HG03039 (cell line): ENCODE data around the gene KLHL40.

Experiments
- ATAC-seq: cut with Tn5 transposase; IDR thresholded peaks from one replicate; pipeline ENCODE4 v1.9.1; 2021; ENCODE audit warnings: mild to moderate bottlenecking, moderate library complexity; ENCODE audit not compliant: unreplicated experiment

The KLHL40 gene

DNA sequence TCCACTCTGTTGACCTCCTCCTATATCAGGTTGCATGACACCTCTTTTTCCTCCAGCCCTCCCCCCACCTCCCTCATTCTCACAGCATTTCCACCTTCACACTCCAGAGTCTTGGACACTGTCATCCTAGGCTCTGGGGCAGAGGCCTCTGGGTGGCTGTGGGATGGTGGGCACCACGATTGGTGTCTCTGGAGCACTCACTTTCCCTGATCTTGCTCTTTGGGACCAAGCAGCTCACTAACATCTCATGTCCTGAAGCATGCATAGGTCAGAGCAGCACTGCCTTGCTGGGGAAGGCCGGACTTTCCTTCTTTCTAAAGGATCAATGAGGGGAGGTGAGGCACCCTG lies 16.9 kb upstream of the KLHL40 start:
- ATAC-seq: no peak

DNA sequence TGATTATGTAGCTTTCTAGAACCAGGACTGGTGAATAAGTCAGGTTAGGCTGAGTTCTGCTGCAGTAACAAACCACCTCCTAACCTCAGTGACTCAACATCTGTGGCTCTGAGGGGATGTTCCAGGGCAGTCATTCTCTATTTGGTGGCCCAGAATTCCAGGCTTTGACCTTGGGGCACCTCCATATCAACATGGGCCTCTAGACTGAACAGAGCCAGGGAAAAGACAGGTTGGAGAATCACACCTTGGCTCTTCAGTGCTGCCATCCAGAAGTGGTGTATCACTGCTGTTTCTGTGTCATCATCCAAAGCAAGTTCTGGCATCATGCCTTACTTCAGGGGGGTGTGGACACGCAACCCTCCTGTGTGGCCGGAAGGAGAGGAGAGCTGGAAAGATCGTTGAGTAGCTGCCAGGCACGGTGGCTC lies 16.5 kb upstream of the KLHL40 start:
- ATAC-seq: no peak

DNA sequence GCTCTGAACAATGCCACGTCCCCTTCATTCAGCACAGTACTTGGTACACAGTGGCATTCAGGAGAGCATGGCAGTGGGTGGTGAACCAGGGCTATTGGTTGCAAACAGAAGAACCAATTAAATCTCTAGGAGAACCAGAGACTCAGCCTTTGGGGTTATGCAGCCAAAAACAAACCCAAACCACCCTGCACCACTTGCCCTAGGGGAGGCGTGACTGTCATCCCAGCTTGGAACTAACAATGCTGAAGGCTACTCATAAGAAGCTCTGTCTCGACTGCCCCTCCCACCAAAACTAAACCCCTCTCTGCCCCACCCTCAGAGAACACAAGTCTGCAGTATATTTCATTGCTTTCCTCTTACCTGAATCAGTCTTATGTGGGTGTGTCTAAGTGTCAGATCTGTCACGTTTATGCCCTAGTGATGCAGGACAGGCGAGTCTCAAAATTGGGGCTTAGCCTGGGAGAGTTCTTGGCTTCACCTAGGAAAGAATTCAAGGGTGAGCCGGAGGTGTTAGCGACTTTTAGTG lies 15.2 kb upstream of the KLHL40 start:
- no peak for ATAC-seq

DNA sequence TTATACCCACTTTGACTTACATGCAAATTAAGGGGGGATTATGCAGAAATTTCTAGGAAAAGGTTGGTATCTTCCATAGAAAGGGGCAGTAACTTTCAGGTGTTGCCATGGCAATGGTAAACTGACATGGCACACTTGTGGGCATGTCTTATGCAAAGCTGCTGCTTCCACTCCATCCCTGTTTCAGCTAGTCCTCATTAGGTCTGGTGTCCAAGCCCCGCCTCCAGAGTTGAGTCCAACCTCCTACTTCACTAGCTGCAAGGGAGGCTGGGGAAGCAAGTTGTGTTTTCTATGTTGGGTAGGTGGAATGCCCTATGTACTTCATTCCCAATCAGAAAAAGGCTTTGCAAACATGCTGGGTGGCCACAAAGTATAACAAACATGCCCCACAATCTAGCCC lies 14.7 kb upstream of the KLHL40 start:
- no peak for ATAC-seq

DNA sequence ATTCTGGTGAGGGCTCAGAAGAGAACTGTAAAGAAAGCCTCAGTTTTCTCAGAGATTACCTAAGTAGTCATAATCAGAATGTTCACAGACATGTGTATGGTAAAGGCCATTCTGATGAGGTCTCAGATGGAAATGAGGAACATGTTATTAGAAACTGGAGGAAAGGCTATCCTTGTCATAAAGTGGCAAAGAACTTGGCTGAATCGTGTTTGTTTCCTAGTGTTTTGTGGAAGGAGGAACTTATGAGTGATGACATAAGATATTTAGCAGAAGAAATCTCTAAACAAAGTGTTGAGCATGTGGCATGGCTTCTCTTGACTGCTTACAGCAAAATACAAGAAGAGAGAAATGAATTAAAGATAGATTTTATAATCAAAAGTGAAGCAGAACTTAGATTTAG lies 12.8 kb upstream of the KLHL40 start:
- no peak for ATAC-seq

DNA sequence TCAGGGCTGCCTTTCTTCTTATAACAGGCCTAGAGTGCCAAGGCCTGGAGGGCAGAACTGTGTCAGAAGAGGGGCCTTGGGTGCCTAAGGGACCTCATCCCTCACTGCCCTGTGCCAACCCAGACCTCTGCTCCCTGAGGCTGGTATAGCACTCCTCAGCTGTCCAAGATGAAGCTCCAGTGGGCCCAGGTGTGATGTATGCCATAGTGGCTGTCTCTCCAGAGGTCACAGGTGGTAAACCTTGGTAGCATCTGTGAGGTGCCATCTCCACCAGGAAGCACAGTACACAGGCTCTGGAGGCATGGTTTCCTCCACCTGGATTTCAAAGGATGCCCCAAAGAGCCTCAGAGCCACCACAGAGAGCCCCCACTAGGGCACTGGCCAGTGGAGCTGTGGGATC lies 12.3 kb upstream of the KLHL40 start:
- no peak for ATAC-seq

DNA sequence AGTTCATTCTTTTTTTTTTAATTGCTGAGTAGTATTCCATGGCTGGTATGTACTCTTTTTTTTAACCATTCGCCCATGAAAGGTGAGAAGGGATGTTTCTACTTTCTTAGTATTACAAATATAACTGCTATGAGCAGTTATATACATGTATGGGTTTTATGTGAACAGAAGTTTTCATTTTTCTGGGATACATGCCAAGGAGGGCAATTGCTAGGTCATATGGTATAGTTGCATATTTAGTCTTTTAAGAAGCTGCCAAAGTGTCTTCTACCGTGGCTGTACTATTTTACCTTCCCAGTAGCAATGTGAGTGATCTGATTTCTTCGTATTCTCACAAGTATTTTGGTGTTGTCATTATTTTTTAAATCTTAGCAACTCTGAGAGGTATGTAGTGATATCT lies 11.2 kb upstream of the KLHL40 start:
- no peak for ATAC-seq

DNA sequence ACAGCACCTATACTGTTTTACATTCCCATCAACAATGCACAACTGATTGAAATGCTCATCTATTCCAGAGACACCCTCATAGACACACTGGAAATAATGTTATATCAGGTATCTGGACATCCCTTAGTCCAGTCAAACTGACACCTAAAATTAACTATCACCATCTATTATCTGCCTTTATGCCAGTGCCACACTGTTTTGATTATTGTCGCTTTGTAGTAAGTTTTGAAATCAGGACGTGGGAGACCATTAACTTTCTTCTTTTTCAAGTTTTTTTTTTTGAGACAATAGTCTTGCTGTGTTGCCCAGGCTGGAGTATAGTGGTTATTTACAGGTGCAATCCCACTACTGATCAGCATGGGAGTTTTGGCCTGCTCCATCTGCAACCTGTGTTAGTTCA lies 9.4 kb upstream of the KLHL40 start:
- ATAC-seq: no peak

DNA sequence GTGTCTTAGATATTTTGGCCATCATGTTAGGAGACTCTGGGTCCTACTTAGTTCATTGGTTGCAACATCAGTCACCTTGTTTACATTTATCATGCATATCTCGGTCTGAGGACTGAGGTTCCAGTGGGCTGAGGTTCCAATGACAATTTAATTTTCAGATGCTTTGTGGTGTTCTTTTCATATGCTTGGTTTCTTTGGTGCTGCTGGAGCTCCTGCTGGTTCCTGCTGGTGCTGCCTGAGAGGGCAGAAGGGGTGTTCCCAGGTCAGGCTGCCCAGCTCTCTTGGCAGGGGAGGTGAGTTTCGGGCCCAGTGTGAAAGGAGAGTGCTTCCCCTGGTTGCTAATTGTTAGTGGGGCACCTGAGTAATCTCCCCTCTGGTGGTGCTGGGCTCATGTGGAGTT lies 6.9 kb upstream of the KLHL40 start:
- ATAC-seq: no peak

DNA sequence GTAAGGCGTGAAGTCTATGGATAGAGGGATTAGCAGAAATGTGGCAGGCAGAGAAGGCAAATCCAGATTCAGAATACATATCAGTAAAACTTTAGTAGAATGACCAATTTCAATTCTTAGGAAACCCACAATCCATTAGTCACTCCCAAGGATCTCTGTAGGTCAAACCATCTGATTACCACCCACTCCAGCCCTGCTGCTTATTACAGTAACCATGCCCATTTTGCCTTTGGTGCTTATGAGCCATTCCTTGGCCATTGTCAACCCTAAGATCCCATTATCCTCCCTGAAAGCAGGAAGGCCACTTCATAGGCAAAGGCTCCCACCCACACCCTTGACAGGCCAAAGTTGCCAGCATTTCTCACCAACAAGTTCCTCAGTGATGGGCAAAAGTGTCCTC lies 5.1 kb upstream of the KLHL40 start:
- ATAC-seq: no peak

DNA sequence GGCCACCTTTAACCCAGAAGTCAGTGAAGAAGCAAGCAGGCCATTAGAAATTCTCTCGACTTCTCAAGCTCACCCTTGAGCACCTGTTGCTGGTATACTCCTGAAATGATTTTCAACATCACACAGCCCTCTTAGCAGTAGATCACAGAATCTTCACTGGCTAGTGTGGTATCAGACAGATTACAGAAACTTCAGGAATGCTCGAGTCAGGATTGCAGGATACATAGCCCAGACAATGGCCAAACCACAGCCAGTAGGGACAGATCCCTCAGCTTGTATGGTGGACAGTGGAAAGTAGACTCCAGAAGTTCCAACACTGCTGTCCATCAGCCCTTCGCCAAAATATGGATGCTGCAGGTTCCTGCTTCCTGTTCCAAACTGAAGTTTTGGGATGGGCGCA lies 4.5 kb upstream of the KLHL40 start:
- ATAC-seq: no peak

DNA sequence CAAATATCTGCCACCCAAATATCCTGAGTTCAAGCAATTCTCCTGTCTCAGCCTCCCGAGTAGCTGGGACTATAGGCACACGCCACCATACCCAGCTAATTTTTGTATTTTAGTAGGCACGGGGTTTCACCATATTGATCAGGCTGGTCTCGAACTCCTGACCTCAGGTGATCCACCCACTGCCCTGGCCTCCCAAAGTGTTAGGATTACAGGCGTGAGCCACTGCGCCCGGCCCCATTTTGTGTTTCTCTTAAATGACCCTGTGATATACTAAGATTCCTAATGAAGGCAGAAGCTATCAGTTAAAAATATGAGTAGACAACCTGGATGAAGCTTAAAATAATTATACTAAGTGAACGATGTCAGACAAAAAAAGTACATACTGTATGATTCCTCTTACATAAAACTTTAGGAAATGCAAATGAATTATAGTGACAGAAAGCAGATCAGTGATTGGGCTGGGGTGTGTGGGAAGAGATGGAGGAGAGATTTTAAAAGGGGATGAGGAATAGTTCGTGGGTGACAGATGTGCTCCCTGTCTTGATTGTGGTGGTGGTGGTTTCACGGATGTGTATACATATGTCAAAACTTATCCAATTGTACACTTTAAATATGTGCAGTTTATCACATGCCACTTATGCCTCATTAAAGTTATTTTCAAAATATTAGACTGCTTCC lies 3.8 kb upstream of the KLHL40 start:
- ATAC-seq: no peak

DNA sequence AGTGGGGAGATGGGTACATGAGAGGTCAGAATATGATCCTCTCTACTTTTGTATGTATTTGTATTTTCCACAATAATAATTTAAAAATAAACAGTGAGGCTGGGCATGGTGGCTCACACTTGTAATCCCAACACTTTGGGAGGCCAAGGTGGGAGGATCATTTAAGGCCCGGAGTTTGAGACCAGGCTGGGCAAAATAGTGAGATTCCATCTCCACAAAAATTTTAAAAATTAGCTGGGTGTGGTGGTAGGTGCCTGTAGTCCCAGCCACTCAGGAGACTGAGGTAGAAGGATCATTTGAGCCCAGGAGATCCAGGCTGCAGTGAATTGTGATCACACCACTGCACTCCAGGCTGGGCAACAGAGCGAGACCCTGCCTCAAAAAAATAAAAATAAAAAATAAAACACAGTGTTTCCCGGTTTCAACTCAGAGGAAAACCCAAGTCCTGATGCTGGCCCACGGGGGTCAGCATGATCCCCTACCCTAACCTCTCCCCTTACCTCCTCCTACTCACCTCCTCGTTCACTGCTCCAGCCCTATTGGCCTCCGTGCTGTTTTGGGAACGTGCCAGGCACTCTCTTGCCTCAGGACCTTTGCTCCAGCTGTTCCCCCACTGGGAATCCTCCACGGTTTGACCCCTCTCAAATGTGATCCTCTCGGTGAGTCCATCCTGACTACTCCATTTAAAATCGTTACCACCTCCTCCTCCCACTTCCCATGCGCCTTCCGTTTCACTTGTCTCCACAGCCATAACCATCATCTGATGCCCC lies 2.9 kb upstream of the KLHL40 start:
- ATAC-seq: no peak

DNA sequence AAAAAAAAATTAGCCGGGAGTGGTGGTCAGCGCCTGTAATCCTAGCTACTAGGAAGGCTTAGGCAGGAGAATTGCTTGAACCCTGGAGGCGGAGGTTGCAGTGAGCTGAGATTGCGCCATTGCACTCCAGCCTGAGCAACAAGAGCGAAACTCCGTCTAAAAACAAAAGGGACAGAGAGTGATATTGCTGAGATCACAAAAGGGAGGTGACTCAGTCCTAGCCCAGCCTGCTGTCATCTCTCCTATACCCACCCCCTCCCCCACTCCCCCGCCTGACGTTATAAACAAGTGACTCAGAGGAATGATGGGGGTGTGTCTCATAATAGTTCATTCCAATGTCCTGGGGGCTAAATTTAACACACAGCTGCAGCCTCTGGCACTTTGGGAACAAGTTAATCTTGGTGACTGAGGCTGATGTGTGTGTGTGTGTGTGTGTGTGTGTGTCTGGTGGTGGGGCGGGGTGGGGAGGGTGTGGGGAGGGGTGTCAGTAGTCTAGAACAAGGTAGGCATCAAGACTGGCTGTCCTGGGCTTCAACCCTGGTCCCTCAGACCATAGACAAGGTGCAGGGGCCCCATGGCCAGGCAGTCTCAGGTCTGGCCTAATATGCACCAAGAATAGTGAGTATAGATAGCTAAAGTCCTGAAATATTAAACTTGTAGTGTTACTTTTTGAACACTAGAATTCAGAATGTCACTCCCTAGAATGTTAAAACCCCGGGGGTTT lies 1.3 kb upstream of the KLHL40 start:
- ATAC-seq: no peak

DNA sequence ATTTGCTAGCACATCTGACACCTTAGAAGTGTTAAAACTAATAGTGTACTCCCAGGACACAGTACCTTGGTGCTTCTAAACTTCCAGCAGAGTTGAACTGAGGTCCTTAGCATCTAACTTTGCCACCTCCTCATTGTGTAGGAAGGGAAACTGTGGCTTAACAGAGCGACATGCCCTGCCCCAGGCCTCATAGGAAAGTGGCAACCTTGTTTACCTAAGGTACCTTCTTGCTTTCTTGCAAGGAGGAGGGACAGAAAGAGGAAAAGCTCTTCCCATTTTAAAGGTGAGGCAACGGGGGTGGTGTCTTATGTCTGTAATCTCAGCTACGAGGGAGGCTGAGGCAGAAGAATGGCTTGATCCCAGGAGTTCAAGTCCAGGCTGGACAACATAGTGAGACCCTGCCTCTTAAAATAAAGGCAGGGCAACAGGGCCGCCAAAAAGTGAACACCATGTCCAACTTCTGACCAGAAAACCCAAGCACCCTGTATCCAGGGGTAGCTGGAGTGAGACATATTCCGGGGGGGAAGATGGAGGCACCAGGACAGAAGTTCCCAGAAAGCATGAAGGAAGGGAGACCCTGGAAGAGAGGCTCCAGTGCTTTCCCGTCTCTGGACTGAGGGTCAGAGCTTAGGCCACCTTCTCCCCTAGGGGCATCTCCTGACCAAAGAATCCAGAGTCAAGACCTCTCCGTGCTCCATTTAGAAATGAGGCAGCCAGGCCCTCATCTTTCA lies 540 bp upstream of the KLHL40 start:
- no peak for ATAC-seq

DNA sequence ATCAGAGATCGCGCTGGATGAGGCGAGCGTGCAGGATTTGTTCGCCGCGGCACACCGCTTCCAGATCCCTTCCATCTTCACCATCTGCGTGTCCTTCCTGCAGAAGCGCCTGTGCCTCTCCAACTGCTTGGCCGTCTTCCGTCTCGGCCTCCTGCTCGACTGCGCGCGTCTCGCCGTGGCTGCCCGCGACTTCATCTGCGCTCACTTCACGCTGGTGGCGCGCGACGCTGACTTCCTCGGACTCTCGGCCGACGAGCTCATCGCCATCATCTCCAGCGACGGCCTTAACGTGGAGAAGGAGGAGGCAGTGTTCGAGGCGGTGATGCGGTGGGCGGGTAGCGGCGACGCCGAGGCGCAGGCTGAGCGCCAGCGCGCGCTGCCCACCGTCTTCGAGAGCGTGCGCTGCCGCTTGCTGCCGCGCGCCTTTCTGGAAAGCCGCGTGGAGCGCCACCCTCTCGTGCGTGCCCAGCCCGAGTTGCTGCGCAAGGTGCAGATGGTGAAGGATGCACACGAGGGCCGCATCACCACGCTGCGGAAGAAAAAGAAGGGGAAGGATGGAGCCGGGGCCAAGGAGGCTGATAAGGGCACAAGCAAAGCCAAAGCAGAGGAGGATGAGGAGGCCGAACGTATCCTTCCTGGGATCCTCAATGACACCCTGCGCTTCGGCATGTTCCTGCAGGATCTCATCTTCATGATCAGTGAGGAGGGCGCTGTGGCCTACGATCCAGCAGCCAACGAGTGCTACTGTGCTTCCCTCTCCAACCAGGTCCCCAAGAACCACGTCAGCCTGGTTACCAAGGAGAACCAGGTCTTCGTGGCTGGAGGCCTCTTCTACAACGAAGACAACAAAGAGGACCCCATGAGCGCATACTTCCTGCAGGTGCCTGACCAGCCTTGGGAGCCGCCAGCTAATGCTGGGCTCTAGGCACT lies 819 bp downstream of the KLHL40 start:
- ATAC-seq: no peak

DNA sequence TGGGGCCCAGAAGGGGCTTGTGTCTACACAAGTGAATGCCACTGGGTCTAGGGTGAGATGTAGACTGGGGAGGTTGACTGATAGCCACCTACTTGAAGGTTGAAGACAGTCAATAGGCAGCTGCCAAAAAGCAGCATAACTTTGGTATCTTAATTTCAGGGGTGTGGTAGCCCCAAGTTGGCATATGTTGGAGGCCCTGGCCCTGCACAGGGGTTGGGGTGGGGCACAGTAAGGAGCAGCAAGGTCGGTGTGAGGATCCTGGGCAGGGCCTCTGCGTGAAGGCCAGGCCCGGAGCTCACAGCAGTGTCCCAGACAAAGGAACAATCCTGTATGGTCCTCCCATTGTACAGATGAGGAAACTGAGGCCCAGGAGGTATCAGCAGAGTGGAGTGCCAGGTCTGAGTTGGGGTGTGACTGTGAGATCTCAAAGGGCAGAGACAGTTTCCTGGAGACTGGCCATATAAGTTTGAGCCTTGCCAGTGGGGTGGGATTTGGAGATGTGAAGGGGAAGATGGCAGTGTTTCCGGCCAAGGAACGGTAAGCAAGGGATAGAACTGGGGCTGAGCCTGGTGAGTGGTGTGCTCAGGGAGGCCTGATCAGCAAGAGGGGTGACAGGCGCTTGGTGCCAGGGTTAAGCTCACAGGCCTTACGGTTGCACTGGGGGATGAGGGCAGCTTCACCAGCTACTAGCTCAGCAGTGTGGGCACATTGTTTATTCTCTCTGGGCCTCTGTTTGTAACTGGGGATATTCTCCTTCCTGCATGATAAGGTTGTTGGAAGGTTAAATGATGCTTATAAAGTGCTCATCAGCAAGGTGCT lies 1.7 kb downstream of the KLHL40 start:
- no peak for ATAC-seq

DNA sequence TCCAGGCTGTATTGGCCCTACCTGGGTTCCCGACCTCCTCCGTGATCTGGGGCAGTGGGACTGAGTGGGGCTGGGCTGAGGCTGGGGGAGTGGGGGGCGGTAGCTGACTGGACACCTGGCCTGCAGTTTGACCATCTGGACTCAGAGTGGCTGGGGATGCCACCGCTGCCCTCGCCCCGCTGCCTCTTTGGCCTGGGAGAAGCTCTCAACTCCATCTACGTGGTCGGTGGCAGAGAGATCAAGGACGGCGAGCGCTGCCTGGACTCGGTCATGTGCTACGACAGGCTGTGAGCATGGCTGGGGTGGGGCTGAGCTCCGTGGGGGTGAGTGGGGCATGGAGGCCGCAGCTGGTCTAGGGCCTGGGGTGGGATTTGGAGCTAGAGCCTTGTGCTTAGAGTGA lies 2.7 kb downstream of the KLHL40 start:
- ATAC-seq: no peak
